ENCODE results near the gene AP2A2. TPM values are rescaled to one million over a fixed set of nuclear protein-coding genes. Genes with fewer than 3 reads are reported as not detected.

Gene AP2A2
- total RNA-seq, 1 experiment from 2014 or later = 123 TPM

DNA sequence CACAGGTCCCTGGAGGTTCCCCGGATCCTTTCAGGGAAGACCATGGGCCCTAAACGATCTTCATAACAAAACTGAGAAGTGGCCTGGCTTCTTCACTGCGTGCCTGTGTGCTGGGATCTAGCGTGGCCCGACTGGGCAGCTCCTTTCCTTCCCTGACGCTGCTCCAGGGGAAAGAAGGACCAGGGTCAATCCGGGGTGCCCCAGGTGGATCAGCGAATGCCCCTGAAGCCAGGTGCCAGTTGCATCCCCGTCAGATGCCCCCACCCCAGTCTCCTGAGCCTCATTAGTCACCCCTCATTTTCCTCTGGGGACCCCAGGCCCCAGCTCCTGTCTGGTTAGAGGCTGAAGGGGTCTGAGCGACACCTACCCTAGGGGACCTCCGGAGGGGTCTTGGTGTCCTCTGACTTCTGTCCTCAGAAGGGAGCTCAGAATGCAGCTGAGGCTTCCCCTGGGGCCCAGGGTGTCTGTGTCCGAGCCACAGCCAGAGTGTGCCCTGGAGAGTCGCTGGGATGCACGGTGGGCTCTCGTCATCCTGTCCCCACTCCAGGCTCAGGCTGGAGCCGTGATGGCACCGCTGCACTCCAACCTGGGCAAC is 129.5 kb downstream of the AP2A2 start:
- DNase-seq (ENCODE audit: low read depth, low spot score) (no peak), ATAC-seq (no peak)
- in situ Hi-C loops (cut with HindIII; ENCODE audit: low pct_unique_long_range_greater_than_20kb, low sequenced_read_pairs) = no loop called here
- TF ChIP-seq POLR2AphosphoS5 (IDR thresholded peaks at IDR 0.05; ENCODE audit: low read depth, low read length) = no peak
- TF ChIP-seq REST (IDR thresholded peaks at IDR 0.05; ENCODE audit: insufficient read depth in 1 of 2, low read depth in 2 of 2, low read length in 1 of 2) = no peak
- no peak for TF ChIP-seq SIN3A (IDR thresholded peaks at IDR 0.05; ENCODE audit: borderline replicate concordance, insufficient read depth, low read depth, low read length)
- TF ChIP-seq CTCF (IDR thresholded peaks at IDR 0.05) = no peak
- no peak for TF ChIP-seq TCF7L2 (IDR thresholded peaks at IDR 0.05; ENCODE audit: low read depth, low read length)
- POLR2A ChIA-PET = no interaction called here
- Histone ChIP-seq H3K9me3 (ENCODE audit: control insufficient read depth, insufficient read depth, low read depth, low read length) (no peaks in the 10 kb centered on the region), H3K36me3 (ENCODE audit: control insufficient read depth, insufficient read depth, low read length) (no peaks in the 10 kb centered on the region), H3K27me3 (ENCODE audit: control insufficient read depth, insufficient read depth, low read length) (no peaks in the 10 kb centered on the region), H3K27ac (ENCODE audit: low read length) (no peak overlapping the region), H3K4me3 (ENCODE audit: low read depth in 2 of 2, low read length in 2 of 2) (no peak overlapping the region), H3K4me1 (ENCODE audit: control insufficient read depth, insufficient read depth, low read length) (peaks cover 12% of the 10 kb centered on the region; the same call in 1 of the 2 replicates)
- intact Hi-C loops (cut with micrococcal nuclease; ENCODE audit: unreplicated experiment) = no loop called here
- no TSS peak for BruUV-seq (replicated peaks)
- CTCF ChIA-PET = no interaction called here

GRCh38 chr11:1055990-1056771 is 130.5 kb downstream of the AP2A2 start:
- Histone ChIP-seq H3K27me3 (ENCODE audit: control insufficient read depth, insufficient read depth, low read length) (no peaks in the 10 kb centered on the region), H3K4me1 (ENCODE audit: control insufficient read depth, insufficient read depth, low read length) (peaks cover 10% of the 10 kb centered on the region), H3K4me3 (ENCODE audit: low read depth in 2 of 2, low read length in 2 of 2) (no peak overlapping the region), H3K27ac (ENCODE audit: low read length) (no peak overlapping the region), H3K9me3 (ENCODE audit: control insufficient read depth, insufficient read depth, low read depth, low read length) (no peaks in the 10 kb centered on the region), H3K36me3 (ENCODE audit: control insufficient read depth, insufficient read depth, low read length) (no peaks in the 10 kb centered on the region)
- in situ Hi-C loops (cut with HindIII; ENCODE audit: low pct_unique_long_range_greater_than_20kb, low sequenced_read_pairs) (no loop called here), intact Hi-C loops (cut with micrococcal nuclease; ENCODE audit: unreplicated experiment) (no loop called here)
- no TSS peak for BruUV-seq (replicated peaks)
- CTCF ChIA-PET = no interaction called here
- POLR2A ChIA-PET = no interaction called here
- no peak for ATAC-seq
- no peak for TF ChIP-seq REST (IDR thresholded peaks at IDR 0.05; ENCODE audit: insufficient read depth in 1 of 2, low read depth in 2 of 2, low read length in 1 of 2)
- no peak for TF ChIP-seq SIN3A (IDR thresholded peaks at IDR 0.05; ENCODE audit: borderline replicate concordance, insufficient read depth, low read depth, low read length)
- TF ChIP-seq TCF7L2 (IDR thresholded peaks at IDR 0.05; ENCODE audit: low read depth, low read length) = no peak
- no peak for TF ChIP-seq POLR2AphosphoS5 (IDR thresholded peaks at IDR 0.05; ENCODE audit: low read depth, low read length)
- TF ChIP-seq CTCF (IDR thresholded peaks at IDR 0.05) = no peak
- no peak for DNase-seq (ENCODE audit: low read depth, low spot score)
